HepG2 (cell line): Measurements from ENCODE around the gene CSTB.

Experiments used
- EP300 ChIP-seq, 3 experiments: sonication (generic) in 1 of 3; formaldehyde crosslinking in 1 of 3; IDR thresholded peaks; 2 replicates each; pipeline versions ENCODE4 v1.5.1 to v1.6.1; 2011 to 2020; ENCODE audit warnings: low read depth in 2 of 3, low read length in 2 of 3, borderline replicate concordance in 1 of 3, improper control_type of control experiment in 1 of 3, mild to moderate bottlenecking in 1 of 3, missing genetic modification reagents in 1 of 3, moderate library complexity in 1 of 3
- EZH2 ChIP-seq: conservative IDR thresholded peaks from 2 replicates; pipeline ENCODE4 v1.6.1; 2012; ENCODE audit warnings: mild to moderate bottlenecking, low read depth, low read length, moderate library complexity
- JUND ChIP-seq: sonication (generic); formaldehyde crosslinking; IDR thresholded peaks from 2 replicates; pipeline ENCODE4 v1.8.0; 2022; ENCODE audit warnings: mild to moderate bottlenecking, missing genetic modification reagents
- POLR2A ChIP-seq, 2 experiments: IDR thresholded peaks; 2 replicates each; pipeline ENCODE4 v1.6.1; 2011; ENCODE audit warnings: low read depth in 2 of 2, low read length in 2 of 2, mild to moderate bottlenecking in 1 of 2, moderate library complexity in 1 of 2; ENCODE audit not compliant: insufficient read depth in 1 of 2
- POLR2AphosphoS2 ChIP-seq: IDR thresholded peaks from 2 replicates; pipeline ENCODE4 v1.6.1; 2011; ENCODE audit warnings: low read depth, low read length, improper control_type of control experiment
- SP2 ChIP-seq: sonication (generic); formaldehyde crosslinking; IDR thresholded peaks from 2 replicates; pipeline ENCODE4 v1.5.1; 2020; ENCODE audit warnings: mild to moderate bottlenecking, missing genetic modification reagents
- TF ChIP-seq, protein P1 (sequence below): sonication (generic); formaldehyde crosslinking; IDR thresholded peaks from 2 replicates; pipeline ENCODE4 v1.5.0; 2020; ENCODE audit warnings: mild to moderate bottlenecking, missing genetic modification reagents, moderate library complexity
- TF ChIP-seq, protein P2 (sequence below): sonication (generic); formaldehyde crosslinking; IDR thresholded peaks from 2 replicates; pipeline ENCODE4 v1.9.0; 2021; ENCODE audit warnings: missing genetic modification reagents, borderline replicate concordance
- TF ChIP-seq, protein P3 (sequence below): sonication (generic); formaldehyde crosslinking; IDR thresholded peaks from 2 replicates; pipeline ENCODE4 v1.4.0; 2020; ENCODE audit warnings: missing genetic modification reagents

DNA sequence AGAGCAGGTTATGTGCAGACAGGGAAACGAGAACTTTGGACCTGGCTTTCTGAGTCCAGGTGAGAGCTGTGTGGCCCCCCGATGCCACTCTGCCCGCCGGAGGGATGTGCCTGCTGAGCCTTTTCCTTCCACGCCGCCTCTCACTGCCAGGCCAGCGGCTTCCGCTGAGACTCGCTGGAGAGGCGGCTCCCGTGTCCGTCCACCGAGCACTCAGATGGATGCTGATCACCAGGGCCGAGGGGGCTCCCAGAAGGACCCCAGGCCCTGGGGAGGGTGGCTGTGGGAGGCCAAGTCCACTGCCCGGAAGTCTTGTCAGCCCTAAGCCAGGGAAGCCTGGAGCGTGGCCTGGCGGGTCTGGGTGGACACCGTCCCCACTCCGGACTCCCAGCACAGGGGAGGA, 16.5 kb downstream of the CSTB start:
- no peak for TF ChIP-seq JUND (CRISPR knock-in tag)
- TF ChIP-seq EP300 (IDR thresholded peaks at IDR 0.05; ENCODE audit: low read depth in 2 of 2, low read length in 2 of 2), result no peak
- no peak for TF ChIP-seq EP300 (CRISPR knock-in tag; IDR thresholded peaks at IDR 0.05; ENCODE audit: borderline replicate concordance)
- TF ChIP-seq EZH2, result no peak
- no peak for TF ChIP-seq POLR2AphosphoS2
- TF ChIP-seq, protein P1, sequence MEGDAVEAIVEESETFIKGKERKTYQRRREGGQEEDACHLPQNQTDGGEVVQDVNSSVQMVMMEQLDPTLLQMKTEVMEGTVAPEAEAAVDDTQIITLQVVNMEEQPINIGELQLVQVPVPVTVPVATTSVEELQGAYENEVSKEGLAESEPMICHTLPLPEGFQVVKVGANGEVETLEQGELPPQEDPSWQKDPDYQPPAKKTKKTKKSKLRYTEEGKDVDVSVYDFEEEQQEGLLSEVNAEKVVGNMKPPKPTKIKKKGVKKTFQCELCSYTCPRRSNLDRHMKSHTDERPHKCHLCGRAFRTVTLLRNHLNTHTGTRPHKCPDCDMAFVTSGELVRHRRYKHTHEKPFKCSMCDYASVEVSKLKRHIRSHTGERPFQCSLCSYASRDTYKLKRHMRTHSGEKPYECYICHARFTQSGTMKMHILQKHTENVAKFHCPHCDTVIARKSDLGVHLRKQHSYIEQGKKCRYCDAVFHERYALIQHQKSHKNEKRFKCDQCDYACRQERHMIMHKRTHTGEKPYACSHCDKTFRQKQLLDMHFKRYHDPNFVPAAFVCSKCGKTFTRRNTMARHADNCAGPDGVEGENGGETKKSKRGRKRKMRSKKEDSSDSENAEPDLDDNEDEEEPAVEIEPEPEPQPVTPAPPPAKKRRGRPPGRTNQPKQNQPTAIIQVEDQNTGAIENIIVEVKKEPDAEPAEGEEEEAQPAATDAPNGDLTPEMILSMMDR (CRISPR knock-in tag), result no peak
- TF ChIP-seq, protein P2, sequence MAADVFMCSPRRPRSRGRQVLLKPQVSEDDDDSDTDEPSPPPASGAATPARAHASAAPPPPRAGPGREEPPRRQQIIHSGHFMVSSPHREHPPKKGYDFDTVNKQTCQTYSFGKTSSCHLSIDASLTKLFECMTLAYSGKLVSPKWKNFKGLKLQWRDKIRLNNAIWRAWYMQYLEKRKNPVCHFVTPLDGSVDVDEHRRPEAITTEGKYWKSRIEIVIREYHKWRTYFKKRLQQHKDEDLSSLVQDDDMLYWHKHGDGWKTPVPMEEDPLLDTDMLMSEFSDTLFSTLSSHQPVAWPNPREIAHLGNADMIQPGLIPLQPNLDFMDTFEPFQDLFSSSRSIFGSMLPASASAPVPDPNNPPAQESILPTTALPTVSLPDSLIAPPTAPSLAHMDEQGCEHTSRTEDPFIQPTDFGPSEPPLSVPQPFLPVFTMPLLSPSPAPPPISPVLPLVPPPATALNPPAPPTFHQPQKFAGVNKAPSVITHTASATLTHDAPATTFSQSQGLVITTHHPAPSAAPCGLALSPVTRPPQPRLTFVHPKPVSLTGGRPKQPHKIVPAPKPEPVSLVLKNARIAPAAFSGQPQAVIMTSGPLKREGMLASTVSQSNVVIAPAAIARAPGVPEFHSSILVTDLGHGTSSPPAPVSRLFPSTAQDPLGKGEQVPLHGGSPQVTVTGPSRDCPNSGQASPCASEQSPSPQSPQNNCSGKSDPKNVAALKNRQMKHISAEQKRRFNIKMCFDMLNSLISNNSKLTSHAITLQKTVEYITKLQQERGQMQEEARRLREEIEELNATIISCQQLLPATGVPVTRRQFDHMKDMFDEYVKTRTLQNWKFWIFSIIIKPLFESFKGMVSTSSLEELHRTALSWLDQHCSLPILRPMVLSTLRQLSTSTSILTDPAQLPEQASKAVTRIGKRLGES (CRISPR knock-in tag), result no peak
- TF ChIP-seq, protein P3, sequence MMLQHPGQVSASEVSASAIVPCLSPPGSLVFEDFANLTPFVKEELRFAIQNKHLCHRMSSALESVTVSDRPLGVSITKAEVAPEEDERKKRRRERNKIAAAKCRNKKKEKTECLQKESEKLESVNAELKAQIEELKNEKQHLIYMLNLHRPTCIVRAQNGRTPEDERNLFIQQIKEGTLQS (CRISPR knock-in tag), result no peak
- TF ChIP-seq SP2 (CRISPR knock-in tag), result no peak
- no peak for TF ChIP-seq POLR2A (IDR thresholded peaks at IDR 0.05; ENCODE audit: insufficient read depth in 1 of 2, low read depth in 2 of 2, low read length in 2 of 2)
